ENCODE data around the gene CLC. TPM values are rescaled to one million over a fixed set of nuclear protein-coding genes. Genes with fewer than 3 reads are reported as not detected.
"Not testable (repeated sequence)": the region's sequence is repeated elsewhere in the genome, so short reads cannot be mapped to it uniquely, and the experiment has no call there.

Gene CLC
- total RNA-seq, 2 donors from 2014 or later: not detected

GRCh38 chr19:39696387-39696786 is 41.4 kb downstream of the CLC start:
- H3K27me3 ChIP-seq: no peaks in the 10 kb centered on the region
- H3K9me3 ChIP-seq: no peaks in the 10 kb centered on the region
- WGBS, 2 donors: 70 to 74% methylated on average over 2 of the region's 2 CpGs
- H3K36me3 ChIP-seq (replicated peaks in 1 of 2; ENCODE audit: insufficient read depth in 1 of 2, low read depth in 2 of 2): no peaks in the 10 kb centered on the region
- TF ChIP-seq POLR2A (IDR thresholded peaks at IDR 0.05) (no peak), CTCF (IDR thresholded peaks at IDR 0.05) (no peak)
- no peak for DNase-seq
- no peak overlapping the region for H3K4me3 ChIP-seq
- no peak overlapping the region for H3K27ac ChIP-seq
- intact Hi-C loops (cut with DNase I): no loop called here
- H3K4me1 ChIP-seq: no peaks in the 10 kb centered on the region
- ATAC-seq: no peak

- Histone ChIP-seq H3K27me3 (no peaks in the 10 kb centered on the region), H3K9me3 (no peaks in the 10 kb centered on the region), H3K36me3 (replicated peaks in 1 of 2; ENCODE audit: insufficient read depth in 1 of 2, low read depth in 2 of 2) (no peaks in the 10 kb centered on the region), H3K27ac (no peak overlapping the region), H3K4me3 (no peak overlapping the region), H3K4me1 (no peaks in the 10 kb centered on the region)
- WGBS, 2 donors: 18 to 39% methylated on average over 2 of the region's 2 CpGs
- ATAC-seq (no peak), DNase-seq (no peak)
- intact Hi-C loops (cut with DNase I): no loop called here
- TF ChIP-seq CTCF (IDR thresholded peaks at IDR 0.05): no peak
- no peak for TF ChIP-seq POLR2A (IDR thresholded peaks at IDR 0.05)
These were observed 42.1 kb downstream of the CLC start for GRCh38 chr19:39695759-39696158.

- no peaks in the 10 kb centered on the region for H3K4me1 ChIP-seq
- no peak overlapping the region for H3K4me3 ChIP-seq
- TF ChIP-seq POLR2A (IDR thresholded peaks at IDR 0.05) (no peak), CTCF (IDR thresholded peaks at IDR 0.05) (no peak)
- H3K27ac ChIP-seq: no peak overlapping the region
- no peaks in the 10 kb centered on the region for H3K27me3 ChIP-seq
- no peaks in the 10 kb centered on the region for H3K36me3 ChIP-seq (replicated peaks in 1 of 2; ENCODE audit: insufficient read depth in 1 of 2, low read depth in 2 of 2)
- no peaks in the 10 kb centered on the region for H3K9me3 ChIP-seq
- intact Hi-C loops (cut with DNase I): no loop called here
- 61 to 74% methylated on average over 1 of the region's 1 CpG for WGBS, 2 donors
- DNase-seq (no peak), ATAC-seq (no peak)
These were observed 45.0 kb downstream of the CLC start for GRCh38 chr19:39692822-39693221.

- 55 to 75% methylated on average over 2 to 3 of the region's 3 CpGs for WGBS, 2 donors
These were observed 45.7 kb downstream of the CLC start for GRCh38 chr19:39692166-39692565.

GRCh38 chr19:39688637-39689036 is 49.2 kb downstream of the CLC start:
- H3K36me3 ChIP-seq (replicated peaks in 1 of 2; ENCODE audit: insufficient read depth in 1 of 2, low read depth in 2 of 2); ATAC-seq; H3K9me3 ChIP-seq; H3K27me3 ChIP-seq; H3K4me1 ChIP-seq; DNase-seq; intact Hi-C loops (cut with DNase I); H3K27ac ChIP-seq; H3K4me3 ChIP-seq: not testable (repeated sequence)
- 66 to 72% methylated on average over 4 of the region's 4 CpGs for WGBS, 2 donors

More at GRCh38 chr19:39692166-39692565, 45.7 kb downstream of the CLC start:
- no peak for TF ChIP-seq POLR2A (IDR thresholded peaks at IDR 0.05)
- no peak for TF ChIP-seq CTCF (IDR thresholded peaks at IDR 0.05)
- DNase-seq (peak in 3 of 4 donors; percentile 33 to 58 (median 57)), ATAC-seq (no peak)
- Histone ChIP-seq H3K4me1 (no peaks in the 10 kb centered on the region), H3K9me3 (no peaks in the 10 kb centered on the region), H3K27ac (no peak overlapping the region), H3K4me3 (no peak overlapping the region), H3K36me3 (replicated peaks in 1 of 2; ENCODE audit: insufficient read depth in 1 of 2, low read depth in 2 of 2) (no peaks in the 10 kb centered on the region), H3K27me3 (no peaks in the 10 kb centered on the region)
- intact Hi-C loops (cut with DNase I): no loop called here
